ELF-1 (cell line): Measurements from ENCODE around the gene SFMBT2.

ENCODE experiments used
- DNase-seq: peaks from one replicate; pipeline ENCODE4 v3.0.0-alpha.2; 2016; ENCODE audit warnings: low read depth, low spot score

The SFMBT2 gene

DNA sequence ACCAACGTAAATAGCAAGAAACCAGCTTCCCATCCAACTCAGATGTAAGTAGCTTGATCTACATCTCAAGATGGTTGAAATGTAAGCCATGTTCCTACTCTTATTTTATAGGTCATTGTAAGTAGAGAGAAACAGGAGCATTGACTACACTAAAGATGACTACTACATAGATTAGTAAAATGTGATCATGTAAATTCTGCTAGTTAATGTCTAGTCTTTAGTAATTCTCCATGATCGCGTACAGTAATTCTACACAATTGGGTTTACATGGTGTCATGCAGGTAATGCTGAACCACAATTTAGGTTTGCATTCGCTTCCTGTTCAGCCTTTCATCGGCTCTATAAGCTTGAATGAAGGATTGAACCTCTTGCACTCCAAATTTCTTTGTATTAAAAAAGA is 14.9 kb upstream of the SFMBT2 start:
- no peak for DNase-seq

DNA sequence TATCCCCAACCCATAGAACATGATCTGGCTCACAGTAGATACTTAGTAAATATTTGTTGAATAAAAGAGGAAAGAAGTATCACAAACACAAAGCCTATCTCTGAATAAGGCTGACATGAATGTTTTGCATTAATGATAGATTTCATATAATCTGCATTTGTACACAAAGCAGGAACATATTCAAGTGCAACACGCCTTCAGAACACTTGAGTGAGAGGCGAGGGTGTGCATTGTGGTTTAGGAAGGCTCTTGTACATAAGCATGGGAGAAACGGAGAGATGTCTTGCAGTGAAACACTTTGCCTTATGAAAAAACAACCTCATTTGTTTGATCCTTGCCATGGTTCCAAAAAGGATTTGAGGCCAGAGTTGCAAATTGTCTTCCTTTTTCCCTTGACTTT is 14.1 kb upstream of the SFMBT2 start:
- DNase-seq = no peak

DNA sequence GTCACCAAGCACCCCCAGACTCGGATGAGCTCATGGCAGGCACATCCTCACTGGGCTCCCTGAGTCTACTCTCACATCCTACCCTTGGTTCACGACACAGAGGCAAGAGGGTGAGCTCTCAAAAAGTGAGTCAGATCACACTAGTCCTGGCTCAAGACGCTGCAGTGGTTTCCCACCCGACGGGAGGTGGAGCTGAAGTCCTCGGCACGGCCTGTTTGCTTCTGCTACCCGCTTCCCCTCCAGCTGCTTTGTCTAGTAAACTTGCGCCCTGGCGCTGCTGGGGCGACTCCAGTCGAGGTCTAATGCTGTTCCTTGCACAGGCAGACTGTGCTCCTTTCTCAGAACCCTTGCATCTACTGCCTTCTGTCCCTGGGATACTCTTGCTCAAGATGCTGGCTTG is 13.5 kb upstream of the SFMBT2 start:
- DNase-seq = peak; percentile 60

DNA sequence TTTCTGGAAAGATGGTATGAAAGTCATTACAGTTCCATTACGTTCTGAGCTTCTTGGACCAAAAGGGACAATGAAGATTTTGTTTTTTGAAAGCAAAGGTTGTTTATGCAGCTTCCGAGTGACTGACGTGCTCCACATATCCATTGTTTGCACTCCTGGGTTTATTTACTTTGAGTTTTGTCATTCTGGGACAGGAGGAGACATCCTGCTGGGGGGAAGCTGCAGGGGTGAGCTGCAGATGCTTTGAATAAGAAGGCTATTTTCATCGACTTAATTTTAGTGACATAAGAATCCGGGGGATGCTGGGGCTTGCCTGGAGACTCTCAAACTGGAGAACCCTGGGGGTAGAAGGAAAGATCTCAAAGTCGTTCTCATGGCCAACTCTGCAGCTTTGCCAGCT is 12.7 kb upstream of the SFMBT2 start:
- DNase-seq = peak; percentile 32

DNA sequence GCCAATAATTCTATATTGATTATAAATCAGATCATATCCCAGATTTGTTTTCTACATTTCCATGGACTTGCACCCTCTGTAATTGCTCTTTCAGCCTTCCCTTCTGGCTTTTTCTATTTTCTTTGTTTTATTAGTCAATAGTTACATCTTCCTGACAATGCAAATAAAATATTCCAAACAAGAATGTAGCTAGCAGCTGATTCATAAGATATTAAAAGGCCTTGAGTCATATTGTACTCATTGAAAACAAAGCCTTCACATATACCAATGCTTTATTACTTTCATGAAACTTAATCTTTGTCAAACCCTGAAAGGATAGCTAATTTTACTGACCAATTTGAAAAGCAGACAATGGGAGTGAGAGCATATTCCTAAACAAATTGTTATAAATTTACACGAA is 10.7 kb upstream of the SFMBT2 start:
- no peak for DNase-seq

DNA sequence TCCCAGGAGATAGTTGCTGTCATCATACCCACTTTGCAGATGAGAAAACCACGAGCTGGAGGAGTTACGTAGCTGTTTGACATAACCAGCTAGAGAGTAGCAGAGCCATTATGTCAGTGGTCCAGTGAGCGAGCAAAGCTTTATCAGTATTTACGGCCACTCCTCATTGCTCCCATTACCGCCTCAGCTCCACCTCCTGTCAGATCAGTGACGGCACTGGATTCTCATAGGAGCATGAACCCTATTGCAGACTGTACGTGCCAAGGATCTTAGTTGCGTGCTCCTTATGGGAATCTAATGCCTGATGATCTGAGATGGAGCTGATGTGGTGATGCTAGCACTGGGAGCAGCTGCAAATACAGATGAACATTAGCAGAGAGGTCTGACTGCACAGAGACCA is 9.2 kb upstream of the SFMBT2 start:
- no peak for DNase-seq

DNA sequence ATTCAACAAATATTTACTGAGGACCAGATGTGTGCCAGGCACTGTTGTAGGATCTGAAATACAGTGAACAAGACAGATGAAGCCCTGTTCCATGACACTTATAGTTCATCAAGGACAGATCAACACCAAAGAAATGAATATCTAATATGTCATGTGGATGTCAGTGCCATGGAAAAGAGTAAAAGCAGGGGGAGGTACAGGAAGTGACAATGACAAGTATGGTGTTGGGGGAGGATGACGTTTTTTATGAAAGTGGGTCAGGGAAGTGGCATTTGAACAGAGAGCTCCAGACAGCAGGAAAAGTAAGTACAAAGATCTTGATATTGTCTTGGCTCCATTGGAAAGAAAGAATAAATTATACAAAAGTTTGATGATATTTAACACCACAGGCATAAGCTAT is 7.0 kb upstream of the SFMBT2 start:
- DNase-seq = no peak

DNA sequence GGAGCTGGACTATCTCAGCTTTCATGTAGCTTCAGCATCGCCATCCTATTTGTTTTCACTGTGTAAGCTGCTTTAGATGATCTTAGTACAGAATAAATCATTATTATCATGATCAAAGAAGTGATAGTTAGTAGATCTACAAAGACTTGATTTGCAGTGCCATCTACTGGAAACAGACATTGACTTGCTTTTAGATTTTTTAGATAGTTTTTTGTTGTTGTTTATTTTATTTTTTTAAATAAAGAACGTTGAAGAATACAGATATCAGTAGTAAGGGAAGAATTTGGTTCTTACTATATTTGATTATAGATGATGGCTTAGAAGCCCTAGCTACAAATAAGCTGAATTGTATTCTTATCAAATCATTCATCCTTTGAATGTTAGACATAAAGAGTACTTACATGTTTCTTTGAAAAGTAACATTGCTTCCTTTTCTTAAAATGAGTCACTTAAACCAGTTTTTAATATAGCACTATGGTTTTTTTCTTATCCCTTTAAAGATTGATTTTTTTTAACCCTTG is 6.3 kb upstream of the SFMBT2 start:
- no peak for DNase-seq

DNA sequence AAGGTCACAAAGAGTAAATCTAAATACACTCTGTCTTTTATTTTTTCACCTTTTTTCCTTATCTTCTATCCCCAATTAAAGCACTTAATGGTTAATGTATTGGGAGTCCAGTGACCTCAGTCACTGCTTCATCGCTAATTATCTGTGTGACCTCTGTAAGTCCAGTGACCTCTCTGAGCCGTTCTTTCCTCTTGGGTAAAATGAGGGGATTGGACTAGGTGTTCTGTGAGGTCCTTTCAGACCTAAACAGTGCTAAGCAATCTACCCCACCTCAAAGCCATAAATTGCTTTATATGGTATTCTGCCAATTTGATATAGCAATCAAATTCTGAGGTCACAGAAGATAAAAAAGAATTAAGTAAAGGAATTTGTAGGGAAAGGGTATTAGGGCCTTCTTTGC is 3.9 kb upstream of the SFMBT2 start:
- DNase-seq = no peak

DNA sequence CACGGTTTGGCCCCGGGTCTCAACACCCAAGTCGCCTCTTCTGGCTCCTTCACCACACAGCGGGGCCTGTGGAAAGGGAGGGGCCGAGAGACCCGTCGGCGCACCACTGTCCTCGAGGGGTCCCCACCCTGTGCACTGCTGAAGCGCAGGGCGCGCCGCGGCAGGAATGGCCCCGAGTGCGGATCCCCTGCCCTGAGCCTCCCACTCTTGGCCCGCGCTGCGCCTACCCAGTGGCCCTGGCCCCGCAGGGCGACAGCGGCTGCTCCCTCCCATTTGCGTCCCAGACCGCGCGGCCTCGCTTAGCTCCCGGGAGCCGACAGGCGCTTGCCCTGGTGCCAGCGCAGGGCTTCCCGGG is 2.1 kb upstream of the SFMBT2 start:
- DNase-seq = no peak

DNA sequence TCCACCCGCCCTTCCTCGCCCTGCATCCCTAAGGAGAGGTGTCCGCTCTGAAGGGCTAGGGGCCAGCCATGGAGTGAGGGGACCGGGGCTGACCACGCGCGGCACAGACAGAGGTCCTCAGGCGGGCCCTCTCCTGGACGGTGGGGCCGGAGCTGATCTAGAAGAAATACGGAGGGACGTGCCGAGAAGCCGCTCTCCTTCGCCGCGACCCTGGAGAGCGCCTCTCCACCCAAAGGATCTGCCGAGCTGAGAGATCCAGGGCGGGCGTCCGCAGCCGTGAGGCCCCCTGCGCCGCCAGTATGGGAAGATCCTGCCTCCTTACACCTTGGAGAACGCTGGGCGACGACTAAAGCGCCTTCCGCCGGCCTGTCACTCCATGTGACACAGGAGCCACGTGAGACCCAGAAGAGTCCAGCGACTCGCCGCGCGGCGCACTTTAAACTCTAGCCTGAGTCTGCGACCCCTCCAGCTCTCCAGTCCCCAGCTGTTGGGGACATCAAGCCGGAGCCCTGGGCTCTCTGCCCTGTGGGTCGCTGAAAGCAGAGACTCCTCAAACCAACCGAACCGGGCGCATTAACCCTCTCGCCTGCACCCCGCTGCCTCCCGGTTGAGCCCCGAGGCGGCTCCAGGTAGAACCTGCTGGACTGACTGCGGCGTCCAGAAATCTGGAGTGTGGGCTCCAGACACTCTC is 1.5 kb upstream of the SFMBT2 start:
- DNase-seq = peak; percentile 82

DNA sequence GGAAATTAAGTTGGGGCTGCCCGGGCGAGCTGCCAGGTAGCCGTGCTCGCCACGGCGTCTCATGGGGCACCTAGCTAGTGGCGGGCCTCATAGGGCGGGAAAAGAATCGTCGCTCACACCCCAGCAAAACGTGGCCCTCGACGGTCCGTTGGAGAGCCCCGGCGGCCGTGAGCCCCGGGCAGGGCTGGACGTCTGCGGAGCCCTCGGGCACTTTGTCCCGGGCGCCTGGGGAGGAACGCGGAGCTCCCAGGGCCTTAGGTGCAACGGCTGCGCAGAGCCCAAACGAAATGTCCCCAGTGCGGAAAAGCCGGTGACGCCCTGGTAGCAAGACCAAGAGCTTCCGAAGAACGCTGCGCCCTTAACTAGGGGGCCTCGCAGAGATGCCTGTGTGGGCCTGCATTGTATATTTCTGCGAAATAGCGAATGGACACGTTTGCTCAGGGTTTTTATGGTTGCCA is 866 bp upstream of the SFMBT2 start:
- DNase-seq = peak; percentile 60

DNA sequence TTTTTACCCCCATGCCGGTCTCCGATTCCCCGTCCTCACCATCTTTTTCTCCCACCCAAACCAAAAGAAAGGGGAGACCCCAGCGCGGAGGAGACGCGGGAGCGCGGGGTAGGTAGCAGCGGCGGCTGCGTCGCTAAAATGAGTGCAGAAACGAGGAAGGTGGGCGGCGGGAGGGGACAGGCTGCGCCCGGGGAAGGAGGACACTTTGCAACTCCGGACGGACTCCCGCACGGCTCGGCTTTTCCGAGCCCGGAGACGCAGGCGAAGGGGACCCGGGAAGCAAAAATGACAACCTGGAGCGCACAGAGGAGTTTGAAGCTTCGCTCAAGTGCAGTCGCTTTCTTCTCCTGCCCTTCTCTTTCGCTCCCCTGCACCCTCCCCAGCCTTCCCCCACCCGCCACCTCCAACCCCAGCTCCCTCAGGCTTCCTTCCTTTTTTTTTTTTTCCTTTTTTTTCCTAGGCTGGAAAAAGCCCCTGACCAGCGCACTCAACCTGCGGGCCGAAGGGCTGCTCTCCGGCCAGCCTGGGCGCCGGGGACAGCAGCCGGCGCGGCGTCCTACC is 453 bp downstream of the SFMBT2 start:
- peak; percentile 58 for DNase-seq

DNA sequence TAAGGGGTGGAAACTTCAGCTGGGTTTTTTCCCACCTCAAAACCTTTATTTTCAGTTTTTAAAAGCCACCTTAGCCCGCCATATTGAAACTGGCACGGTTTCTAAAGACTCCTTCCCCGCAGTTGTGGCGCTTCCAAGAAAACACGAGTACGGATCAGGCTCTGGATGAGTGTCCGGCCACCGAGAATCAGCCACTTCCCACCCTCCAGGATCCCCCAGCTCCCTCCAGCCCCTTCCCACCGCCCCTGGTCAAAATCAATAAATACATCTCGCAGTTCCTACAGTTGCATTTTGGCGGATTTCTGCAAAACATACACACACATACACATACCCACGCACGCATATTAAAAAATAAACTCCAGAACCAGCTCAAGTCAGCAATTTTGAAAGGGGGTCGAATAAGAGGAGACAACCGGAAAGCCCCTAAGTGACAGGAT is 1.1 kb downstream of the SFMBT2 start:
- no peak for DNase-seq

DNA sequence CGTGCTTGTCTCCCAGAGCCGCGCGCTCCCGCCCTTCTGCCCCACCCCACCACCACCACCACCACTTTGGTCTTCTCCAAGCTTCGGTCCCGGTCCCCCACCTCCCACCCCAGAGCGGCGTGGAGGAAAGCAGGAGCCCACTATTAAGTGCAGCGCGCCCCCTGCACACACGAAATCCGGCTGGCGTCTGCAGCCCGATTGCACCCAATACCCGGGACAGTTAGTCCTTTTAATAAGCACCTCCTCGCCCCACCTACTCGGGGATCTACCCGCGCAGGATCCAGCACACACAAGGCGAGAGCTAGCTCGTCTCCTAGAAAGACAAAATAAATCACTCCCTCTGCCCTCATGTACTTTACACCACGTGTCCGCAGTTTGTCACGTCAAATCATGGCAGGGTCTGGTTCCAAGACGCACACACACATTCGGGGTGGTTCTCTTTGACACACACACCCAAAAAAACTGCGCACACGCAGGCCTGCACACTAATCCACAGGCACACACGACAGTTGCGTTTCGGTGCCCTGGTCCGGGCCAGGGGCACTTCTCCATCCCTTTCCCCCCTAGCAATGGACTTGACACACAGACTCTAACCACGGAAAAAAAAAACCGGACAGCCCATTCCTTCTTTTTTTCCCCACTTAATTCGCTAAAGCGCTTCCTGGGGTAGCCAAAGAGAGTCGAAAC is 1.6 kb downstream of the SFMBT2 start:
- peak; percentile 36 for DNase-seq

DNA sequence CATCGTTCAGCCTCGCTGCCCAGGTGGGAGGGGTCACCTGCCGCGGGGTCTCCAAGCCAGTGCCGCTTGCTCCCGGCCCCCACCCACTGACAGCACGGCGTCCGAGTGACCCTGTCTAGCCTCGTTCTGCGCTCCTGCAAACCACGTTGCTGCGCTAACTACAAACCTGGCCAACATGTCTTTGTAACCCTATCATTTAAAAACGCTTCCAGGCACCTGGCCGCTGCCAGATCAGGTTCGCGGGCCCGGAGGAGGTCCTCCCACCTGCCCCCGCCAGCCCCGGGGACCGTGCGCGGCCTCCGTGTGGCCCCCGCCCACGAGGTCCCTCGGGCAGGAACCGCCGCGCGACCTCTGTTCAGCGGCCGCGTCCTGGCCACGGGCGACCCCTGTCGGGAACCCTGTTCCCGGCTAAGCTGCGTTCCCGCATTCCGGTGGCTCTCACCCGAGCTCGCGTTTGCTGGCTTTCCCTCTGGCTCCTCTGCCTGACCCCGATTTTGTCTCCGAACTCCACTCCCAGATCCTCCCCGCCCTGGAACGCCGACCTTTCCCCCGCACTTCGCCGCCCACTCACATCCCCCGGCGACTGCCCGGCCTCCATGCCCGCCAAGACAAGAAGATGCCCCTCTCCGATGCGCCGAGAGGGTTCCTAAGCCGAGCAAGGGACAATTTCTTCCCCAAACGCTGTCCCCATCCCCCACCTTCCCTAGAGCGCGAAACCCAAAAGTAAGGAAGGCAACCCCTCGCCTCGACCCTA is 2.4 kb downstream of the SFMBT2 start:
- peak; percentile 67 for DNase-seq

DNA sequence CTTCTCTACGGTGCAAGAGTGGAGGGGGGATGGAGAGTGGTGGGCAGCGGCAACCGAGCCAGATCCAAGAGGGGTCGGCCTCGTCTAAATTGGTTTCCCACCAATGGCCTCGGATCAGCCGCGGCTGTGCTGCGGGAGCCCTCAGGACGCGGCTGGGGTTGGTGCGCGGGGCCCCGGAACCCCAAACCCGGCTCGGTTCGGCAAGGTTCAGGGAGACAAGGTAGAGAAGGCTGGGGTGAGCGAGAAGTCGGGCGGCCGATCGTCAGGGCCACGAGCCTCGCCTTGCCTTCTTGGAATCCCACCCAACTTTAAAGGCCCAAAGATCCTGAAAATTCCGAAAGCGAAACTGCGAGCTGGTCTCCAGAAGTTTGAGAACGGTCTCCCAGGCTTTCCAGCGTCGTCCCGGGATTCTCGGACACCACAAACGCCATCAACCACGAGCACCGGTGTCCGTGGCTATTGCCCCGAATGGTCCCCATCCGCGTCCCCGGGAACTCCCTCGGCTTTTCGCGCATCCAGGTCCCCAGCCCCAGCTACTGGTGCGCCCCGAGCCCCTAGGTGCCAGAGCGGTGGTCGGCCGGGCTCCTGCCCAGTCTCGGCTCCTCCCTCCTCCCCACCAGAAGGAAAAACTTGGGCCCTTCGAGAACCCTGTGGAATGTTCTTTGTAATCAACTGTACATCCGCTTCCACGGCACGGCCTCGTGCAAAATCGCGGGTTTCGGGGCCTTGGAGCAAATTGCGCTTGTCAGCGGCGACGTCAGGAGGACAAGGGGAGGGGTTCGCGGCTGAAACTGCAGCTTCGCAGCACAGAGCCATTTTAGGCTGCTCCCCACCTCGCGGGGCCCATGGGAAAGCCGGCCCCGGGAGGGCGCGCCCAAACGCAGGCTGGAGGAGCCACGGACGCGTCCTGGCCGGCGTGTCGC is 3.2 kb downstream of the SFMBT2 start:
- DNase-seq = peak; percentile 55

DNA sequence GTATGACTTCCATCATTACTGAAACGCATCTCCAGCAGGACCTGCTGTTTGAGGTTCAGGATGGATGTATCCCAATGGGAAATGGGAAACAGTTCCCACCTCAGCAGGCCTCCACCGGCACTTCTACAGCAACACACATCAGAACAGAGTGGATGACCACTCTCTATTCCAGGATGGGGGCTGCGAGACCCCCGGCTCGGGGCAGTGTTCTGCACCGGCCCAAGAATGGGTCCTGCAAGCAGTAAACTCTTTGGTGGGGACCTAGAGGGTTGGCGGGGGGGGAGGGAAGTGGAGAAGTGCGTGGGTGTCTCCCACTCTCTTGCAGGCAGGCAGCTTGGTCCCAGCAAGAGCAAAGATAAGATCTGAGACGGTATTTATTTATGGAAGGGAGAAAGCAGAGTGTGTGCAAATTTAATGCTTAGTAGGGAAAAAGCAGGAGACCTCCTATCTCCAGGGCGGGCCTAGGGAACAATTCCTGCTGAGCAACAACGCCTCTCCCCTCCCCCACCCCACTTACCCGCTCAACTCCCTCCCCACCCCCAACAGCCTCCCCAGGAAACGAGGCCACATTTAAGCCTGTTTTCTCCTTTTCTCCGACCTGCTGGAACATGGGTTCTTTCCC is 4.0 kb downstream of the SFMBT2 start:
- peak; percentile 53 for DNase-seq

DNA sequence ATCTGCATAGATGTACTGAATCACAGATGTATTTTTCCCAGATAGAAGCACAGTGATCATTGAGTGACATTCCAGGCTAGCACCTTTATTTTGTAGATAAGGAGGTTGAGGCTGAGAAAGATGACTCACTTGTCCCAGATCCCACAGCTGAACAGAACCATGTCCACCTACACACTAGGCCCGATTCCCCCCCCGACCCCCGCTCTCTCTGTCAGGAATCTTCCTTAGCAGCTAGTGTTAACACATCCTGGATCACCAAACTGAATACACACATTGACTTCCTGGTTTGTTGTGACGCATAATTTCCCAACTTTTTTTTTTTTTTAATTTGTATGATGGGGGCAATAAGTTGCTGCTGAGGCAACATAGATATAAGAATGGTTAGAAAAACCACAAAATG is 5.2 kb downstream of the SFMBT2 start:
- no peak for DNase-seq

DNA sequence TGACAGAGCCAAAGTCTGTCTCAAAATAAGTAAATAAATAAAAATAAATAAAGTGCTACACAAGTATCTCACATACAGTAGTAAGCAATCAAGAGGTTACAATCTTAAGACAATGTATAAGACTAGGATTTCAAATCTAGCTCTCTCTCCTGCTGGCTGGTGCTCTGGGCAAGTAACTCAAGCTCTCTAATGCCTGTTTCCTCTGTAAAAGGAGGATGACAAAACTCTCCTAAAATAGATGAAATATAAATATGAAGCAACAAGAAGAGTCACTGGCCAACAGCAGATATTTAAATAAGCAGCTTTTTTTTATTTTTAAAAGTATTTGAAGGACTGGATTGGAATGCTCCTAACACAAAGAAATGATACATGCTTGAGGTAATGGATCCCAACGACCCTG is 7.2 kb downstream of the SFMBT2 start:
- DNase-seq = no peak

DNA sequence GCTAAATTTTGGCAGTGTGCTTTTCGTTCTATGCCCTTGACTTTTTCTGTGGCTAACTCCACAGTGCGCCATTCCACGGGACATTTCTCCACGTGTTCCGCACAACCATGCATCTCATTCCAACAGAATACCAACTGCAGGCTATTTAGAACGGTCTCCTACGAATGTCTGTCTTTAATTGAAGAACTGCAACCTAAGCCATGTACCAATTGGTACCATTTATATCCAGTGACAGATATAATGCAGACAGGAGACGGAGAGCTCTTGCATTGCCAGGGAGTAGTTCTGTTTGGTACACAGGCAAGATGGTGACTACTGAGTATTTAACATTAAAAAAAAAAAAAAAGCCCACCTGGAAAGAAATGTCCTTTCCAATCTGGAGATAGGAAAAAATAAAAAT is 9.1 kb downstream of the SFMBT2 start:
- no peak for DNase-seq
